ENCODE measurements around the gene DNAJC28.

Gene DNAJC28

GRCh38 chr21:33441489-33442477 is 49.7 kb downstream of the DNAJC28 start:
- no peak overlapping the region for H2BK15ac ChIP-seq (ENCODE audit: low read length)
- H3K79me1 ChIP-seq (ENCODE audit: low read depth, low read length): no peaks in the 10 kb centered on the region
- no peaks in the 10 kb centered on the region for H3K9me3 ChIP-seq (replicated peaks in 1 of 2; ENCODE audit: control insufficient read depth in 2 of 2, insufficient read depth in 1 of 2, low read depth in 1 of 2, low read length in 2 of 2)
- no peak overlapping the region for H2AK5ac ChIP-seq (ENCODE audit: low read depth, low read length)
- no peak overlapping the region for H3K4ac ChIP-seq (ENCODE audit: low read length)
- no peak overlapping the region for H3K27ac ChIP-seq (replicated peaks; ENCODE audit: low read length)
- no peaks in the 10 kb centered on the region for H3K4me1 ChIP-seq (ENCODE audit: control insufficient read depth in 2 of 2, insufficient read depth in 1 of 2, low read depth in 1 of 2, low read length in 2 of 2)
- no peak overlapping the region for H2BK5ac ChIP-seq (ENCODE audit: low read length)
- no peak overlapping the region for H3K4me2 ChIP-seq (ENCODE audit: insufficient read depth, low read length, poor library complexity, severe bottlenecking)
- no peak overlapping the region for H4K8ac ChIP-seq (ENCODE audit: low read depth, low read length)
- H4K91ac ChIP-seq (ENCODE audit: low read depth, low read length, poor library complexity): no peak overlapping the region
- no peak overlapping the region for H3K23ac ChIP-seq (ENCODE audit: low read depth, low read length, poor library complexity)
- H2BK12ac ChIP-seq (ENCODE audit: low read length): no peak overlapping the region
- H2AFZ ChIP-seq (ENCODE audit: low read length): no peak overlapping the region
- H3K14ac ChIP-seq (ENCODE audit: low read length): no peak overlapping the region
- no peak overlapping the region for H3K9ac ChIP-seq (ENCODE audit: low read depth, low read length, poor library complexity)
- no peak overlapping the region for H2BK120ac ChIP-seq (ENCODE audit: low read depth, low read length)
- H3K27me3 ChIP-seq (ENCODE audit: control insufficient read depth in 3 of 3, insufficient read depth in 3 of 3, low read depth in 1 of 3, low read length in 3 of 3): no peaks in the 10 kb centered on the region
- no CpG with 5 or more reads among the region's 11 CpGs for WGBS, 2 donors (ENCODE audit: extremely low coverage in 2 of 2, insufficient read length in 2 of 2, insufficient replicate concordance in 1 of 2)
- H3K18ac ChIP-seq (ENCODE audit: low read length): no peak overlapping the region
- DNase-seq (ENCODE audit: low spot score): no peak
- H3K36me3 ChIP-seq (replicated peaks in 1 of 2; ENCODE audit: control insufficient read depth in 2 of 2, insufficient read depth in 2 of 2, low read length in 2 of 2): peaks cover 5 to 21% of the 10 kb centered on the region in 2 donors
- H3K4me3 ChIP-seq (ENCODE audit: low read length in 2 of 2): no peak overlapping the region
